ENCODE data around the gene CPA2.
"Not testable (repeated sequence)": the region's sequence is repeated elsewhere in the genome, so short reads cannot be mapped to it uniquely, and the experiment has no call there.

Gene CPA2

GRCh38 chr7:130321542-130322229 lies 55.0 kb downstream of the CPA2 start:
- not testable (repeated sequence) for DNase-seq

DNA sequence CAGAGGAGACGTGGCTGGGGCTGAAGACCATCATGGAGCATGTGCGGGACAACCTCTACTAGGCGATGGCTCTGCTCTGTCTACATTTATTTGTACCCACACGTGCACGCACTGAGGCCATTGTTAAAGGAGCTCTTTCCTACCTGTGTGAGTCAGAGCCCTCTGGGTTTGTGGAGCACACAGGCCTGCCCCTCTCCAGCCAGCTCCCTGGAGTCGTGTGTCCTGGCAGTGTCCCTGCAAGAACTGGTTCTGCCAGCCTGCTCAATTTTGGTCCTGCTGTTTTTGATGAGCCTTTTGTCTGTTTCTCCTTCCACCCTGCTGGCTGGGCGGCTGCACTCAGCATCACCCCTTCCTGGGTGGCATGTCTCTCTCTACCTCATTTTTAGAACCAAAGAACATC lies 56.0 kb downstream of the CPA2 start:
- no peak for DNase-seq

DNA sequence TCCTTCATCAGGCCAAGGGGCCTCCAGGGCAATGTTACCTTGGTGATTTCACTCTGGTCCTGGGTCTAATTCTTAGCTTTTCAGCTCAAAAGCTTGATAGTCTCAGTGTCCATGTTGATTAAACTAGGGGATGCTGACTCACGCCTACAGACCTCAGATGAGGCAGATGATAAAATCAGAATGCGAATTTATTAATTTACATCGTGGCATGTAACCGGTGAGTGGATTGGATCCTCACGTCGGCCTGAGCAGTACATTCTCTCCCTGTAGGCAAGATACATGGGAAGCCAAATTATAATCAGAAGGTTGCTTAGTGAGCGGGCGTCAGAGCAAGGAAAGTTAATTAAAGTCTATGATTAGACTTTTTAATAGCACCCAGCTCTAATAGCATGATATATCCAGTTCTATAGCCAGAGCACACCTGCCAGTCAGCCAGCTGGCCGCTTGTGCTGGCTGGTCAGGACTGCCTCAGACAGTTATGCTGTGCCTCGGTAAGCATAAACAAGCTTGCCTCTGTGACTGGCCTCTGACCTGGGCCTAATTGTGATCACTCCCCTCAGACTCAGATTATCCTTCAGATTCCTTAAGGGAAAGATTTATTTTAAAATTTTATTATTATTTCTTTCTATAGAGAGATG lies 57.8 kb downstream of the CPA2 start:
- no peak for DNase-seq

GRCh38 chr7:130329681-130330080 lies 63.0 kb downstream of the CPA2 start:
- no peak for DNase-seq

- no peak for DNase-seq
Measured at GRCh38 chr7:130332259-130333053, 65.8 kb downstream of the CPA2 start.

GRCh38 chr7:130333832-130334231 lies 67.2 kb downstream of the CPA2 start:
- DNase-seq, result no peak

- DNase-seq, result no peak
Measured at GRCh38 chr7:130334274-130334673, 67.6 kb downstream of the CPA2 start.

- no peak for DNase-seq
Measured at GRCh38 chr7:130337410-130337971, 70.8 kb downstream of the CPA2 start.

DNA sequence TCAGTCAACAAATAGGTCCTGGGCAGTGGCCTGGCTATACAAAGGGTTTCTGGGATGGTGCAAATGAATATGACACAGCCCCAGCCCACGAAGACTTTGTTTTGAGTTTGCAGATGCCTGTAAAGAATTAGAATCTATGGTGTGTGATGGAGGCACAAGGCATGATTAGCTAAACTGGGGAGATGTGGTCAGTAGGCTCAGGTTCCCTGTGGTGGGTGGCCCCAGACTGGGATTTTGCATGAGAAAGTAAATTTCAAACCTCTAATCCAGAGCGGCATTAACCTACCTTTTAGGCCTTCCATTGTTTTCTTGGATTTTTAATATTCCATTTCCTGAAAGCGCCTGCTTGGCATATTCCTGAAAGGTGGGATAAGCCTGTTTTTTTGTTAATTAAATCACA lies 71.6 kb downstream of the CPA2 start:
- DNase-seq, result no peak
